HepG2 (cell line): Measurements from ENCODE around the gene MAST1. TPM values are rescaled to one million over a fixed set of nuclear protein-coding genes. Genes with fewer than 3 reads are reported as not detected.

Experiments used
- ATAC-seq: fragments of 200-7000 bp; cut with Tn5 transposase; 3 replicates; pipeline ENCODE4 v1.9.1; 2020; ENCODE audit warnings: mild to moderate bottlenecking, moderate library complexity
- BruUV-seq: library from RNA; stranded (reverse); fragments of 400-500 nt; replicated peaks from 2 replicates; lab custom pipeline; 2021; lab: Mats Ljungman, UMichigan
- CTCF ChIA-PET: fragments of 300-600 bp; formaldehyde crosslinking; extraction: SDS; loops from one replicate; lab custom pipeline; 2021; ENCODE audit warnings: low total read pairs, inconsistent platforms, low intra/inter-chr PET ratio; lab: Yijun Ruan, JAX
- POLR2A ChIA-PET: fragments of 350-600 bp; sonication (Branson Sonifier 250); formaldehyde crosslinking; loops from one replicate; lab custom pipeline; 2020; ENCODE audit warnings: antibody characterized with exemption, inconsistent platforms; lab: Yijun Ruan, JAX
- DNase-seq: peaks from one replicate; pipeline ENCODE4 v3.0.0-alpha.2; 2015; ENCODE audit warnings: low spot score
- FAIRE-seq: peaks from 3 replicates; lab custom pipeline; 2011; peaks lifted over from hg19 to GRCh38; lab: Jason Lieb, UNC
- H2AFZ ChIP-seq: one replicate; pipeline ENCODE4 v1.6.1; 2011; ENCODE audit warnings: low read length, inconsistent platforms
- H3K27ac ChIP-seq: fragments of 300-600 bp; 3 replicates; pipeline ENCODE4 v1.8.0; 2011; ENCODE audit warnings: mixed run types, mild to moderate bottlenecking, mixed read lengths, low read length, inconsistent platforms; ENCODE audit not compliant: insufficient read depth; ENCODE audit errors: extremely low read length
- H3K27me3 ChIP-seq, 2 experiments: fragments of 200-600 bp in 1 of 2; 2 replicates in 1 of 2; 3 replicates in 1 of 2; pipeline versions ENCODE4 v1.6.0 to v1.8.0; 2011; ENCODE audit warnings: low read length in 2 of 2, mild to moderate bottlenecking in 2 of 2, moderate library complexity in 2 of 2, inconsistent platforms in 1 of 2; ENCODE audit not compliant: insufficient read depth in 2 of 2, control insufficient read depth in 1 of 2
- H3K36me3 ChIP-seq, 2 experiments: fragments of 200-600 bp in 1 of 2; replicated peaks in 1 of 2; 2 replicates in 1 of 2; 3 replicates in 1 of 2; pipeline versions ENCODE4 v1.5.1 to v1.8.0; 2011; ENCODE audit warnings: low read length in 2 of 2, inconsistent platforms in 1 of 2; ENCODE audit not compliant: insufficient read depth in 2 of 2, control insufficient read depth in 1 of 2
- H3K4me1 ChIP-seq: 2 replicates; pipeline ENCODE4 v1.5.1; 2012; ENCODE audit warnings: low read length, inconsistent platforms; ENCODE audit not compliant: insufficient read depth
- H3K4me2 ChIP-seq: 2 replicates; pipeline ENCODE4 v1.6.0; 2011; ENCODE audit warnings: low read depth, low read length, inconsistent platforms
- H3K4me3 ChIP-seq, 3 experiments: fragments of 200-600 bp in 1 of 3; sonication (generic), shearing (Covaris generic) in 1 of 3; replicated peaks in 1 of 3; 2 replicates each; pipeline ENCODE4 v1.5.1; 2011 to 2016; ENCODE audit warnings: low read length in 3 of 3, inconsistent platforms in 2 of 3, low read depth in 2 of 3, mild to moderate bottlenecking in 2 of 3, control low read depth in 1 of 3, mixed read lengths in 1 of 3; ENCODE audit not compliant: insufficient read depth in 1 of 3
- H3K79me2 ChIP-seq: one replicate; pipeline ENCODE4 v1.6.1; 2011; ENCODE audit warnings: low read length, inconsistent platforms; ENCODE audit not compliant: insufficient read depth
- H3K9ac ChIP-seq: 2 replicates; pipeline ENCODE4 v1.6.0; 2011; ENCODE audit warnings: mild to moderate bottlenecking, low read depth, low read length, inconsistent platforms; ENCODE audit not compliant: insufficient read depth
- H3K9me3 ChIP-seq: 2 replicates; pipeline ENCODE4 v1.5.1; 2012; ENCODE audit warnings: mild to moderate bottlenecking, low read length
- H4K20me1 ChIP-seq: 2 replicates; pipeline ENCODE4 v1.6.0; 2011; ENCODE audit warnings: inconsistent platforms, mild to moderate bottlenecking, low read length, moderate library complexity; ENCODE audit not compliant: insufficient read depth
- AGO1 ChIP-seq: fragments of 200-400 bp; formaldehyde crosslinking; IDR thresholded peaks from 2 replicates; pipeline ENCODE4 v1.6.1; 2017; ENCODE audit warnings: mild to moderate bottlenecking, low read depth, low read length, moderate library complexity; ENCODE audit not compliant: poor library complexity, severe bottlenecking
- CBX1 ChIP-seq: IDR thresholded peaks from one replicate; pipeline ENCODE4 v1.6.1; 2016; ENCODE audit warnings: antibody characterized with exemption, low read depth
- GTF2F1 ChIP-seq: fragments of 150-350 bp; IDR thresholded peaks from 2 replicates; pipeline ENCODE4 v1.6.1; 2014; ENCODE audit warnings: low read length
- HDAC6 ChIP-seq: fragments of 200-600 bp; sonication (generic); IDR thresholded peaks from 2 replicates; pipeline ENCODE4 v1.7.0; 2017; ENCODE audit warnings: mild to moderate bottlenecking, antibody characterized with exemption, low read length, low read depth
- NONO ChIP-seq, 2 experiments: fragments of 450-650 bp in 1 of 2; sonication (generic) in 1 of 2; formaldehyde crosslinking in 1 of 2; IDR thresholded peaks in 1 of 2; conservative IDR thresholded peaks in 1 of 2; 2 replicates each; pipeline versions ENCODE4 v1.6.1 to v1.8.0; 2017 to 2022; ENCODE audit warnings: mild to moderate bottlenecking in 1 of 2, missing genetic modification reagents in 1 of 2, moderate library complexity in 1 of 2
- STAG1 ChIP-seq: sonication (generic); formaldehyde crosslinking; IDR thresholded peaks from 2 replicates; pipeline ENCODE4 v1.4.0; 2020; ENCODE audit warnings: missing genetic modification reagents
- TP53 ChIP-seq: sonication (generic); formaldehyde crosslinking; conservative IDR thresholded peaks from 2 replicates; pipeline ENCODE4 v1.4.0; 2020; ENCODE audit warnings: missing genetic modification reagents
- ZBTB40 ChIP-seq, 2 experiments: fragments of 450-650 bp in 1 of 2; sonication (generic) in 1 of 2; formaldehyde crosslinking in 1 of 2; IDR thresholded peaks; 2 replicates each; pipeline versions ENCODE4 v1.6.1 to v1.8.0; 2016 to 2022; ENCODE audit warnings: antibody characterized with exemption in 1 of 2, mild to moderate bottlenecking in 1 of 2, missing genetic modification reagents in 1 of 2
- ZMAT3 ChIP-seq: sonication (generic); formaldehyde crosslinking; conservative IDR thresholded peaks from 2 replicates; pipeline ENCODE4 v1.7.0; 2021; ENCODE audit warnings: missing genetic modification reagents
- ZNF761 ChIP-seq: sonication (generic); formaldehyde crosslinking; conservative IDR thresholded peaks from 2 replicates; pipeline ENCODE4 v1.4.0; 2020; ENCODE audit warnings: mild to moderate bottlenecking, missing genetic modification reagents
- WGBS: methylation state at CpG from one replicate; pipeline ENCODE4 v1.1.6; 2017; ENCODE audit warnings: low lambda C conversion rate; 5-methylcytosine and 5-hydroxymethylcytosine counted together
- in situ Hi-C: cut with HindIII; loops from 2 replicates; pipeline ENCODE4 v1.10.0; 2017; ENCODE audit warnings: low pct_unique_long_range_greater_than_20kb; ENCODE audit not compliant: extremely low pct_ligation_motif_present
- intact Hi-C: fragments of 100-400 bp; cut with micrococcal nuclease; formaldehyde crosslinking; loops from one replicate; pipeline ENCODE4 v1.10.0; 2022; ENCODE audit not compliant: unreplicated experiment
- polyA plus RNA-seq, 8 experiments: library from polyadenylated mRNA; depleted of rRNA in 3 of 8; stranded (reverse) in 7 of 8; unstranded in 1 of 8; fragments of >200 nt; fragmentation: Illumina TruSeq in 4 of 8; extraction: Trizol in 4 of 8; gene quantifications; 2 replicates each; pipeline versions ENCODE4 v1.2.1 to v1.2.3, GENCODE V29; 2011 to 2016; ENCODE audit warnings: low read depth in 4 of 8, missing spikeins in 1 of 8, mixed read lengths in 1 of 8; ENCODE audit not compliant: insufficient read depth in 1 of 8
- total RNA-seq, 5 experiments: library from RNA; depleted of rRNA; stranded (reverse); fragments of >200 nt; fragmentation: Illumina TruSeq; extraction: Trizol; gene quantifications; 2 replicates each; pipeline ENCODE4 v1.2.3, GENCODE V29; 2016; ENCODE audit warnings: low read depth in 1 of 5
- TF ChIP-seq, protein P1 (sequence below): sonication (generic); formaldehyde crosslinking; IDR thresholded peaks from 2 replicates; pipeline ENCODE4 v1.4.0; 2020; ENCODE audit warnings: missing genetic modification reagents

The MAST1 gene
- total and polyA plus RNA-seq, 2 of the 13 experiments (the other 11 are each of a cell fraction or from before 2014, with no cell fraction given) = 0.73 to 4.7 TPM

DNA sequence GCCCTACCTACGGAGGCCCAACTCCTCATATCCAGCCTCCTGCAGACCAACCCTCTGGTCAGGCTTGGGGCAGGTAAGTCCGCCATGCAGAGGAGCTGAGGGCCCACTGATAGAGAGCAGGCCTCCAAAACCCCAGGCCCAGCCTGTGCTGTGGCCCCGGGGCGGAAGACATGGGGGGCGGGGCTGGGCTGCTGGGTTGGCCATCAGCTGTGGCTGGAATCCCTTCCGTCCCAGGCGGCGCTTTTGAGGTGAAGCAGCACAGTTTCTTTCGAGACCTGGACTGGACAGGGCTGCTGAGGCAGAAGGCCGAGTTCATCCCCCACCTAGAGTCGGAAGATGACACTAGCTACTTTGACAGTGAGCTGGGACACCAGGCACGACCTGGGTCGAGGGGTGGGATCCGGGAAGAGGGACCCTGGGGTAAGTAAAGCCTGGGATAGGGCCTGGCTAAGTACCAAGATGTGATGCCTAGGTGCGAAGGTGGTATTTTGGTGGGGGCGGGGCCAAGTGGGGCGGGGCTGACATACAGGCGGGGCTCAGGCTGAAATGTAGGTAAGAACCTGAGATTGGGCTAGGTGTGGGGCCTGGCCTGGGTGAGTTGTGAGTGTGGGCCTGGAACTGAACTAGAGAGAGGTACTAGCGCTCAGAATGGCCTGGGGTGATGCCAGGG, 27.6 kb downstream of the MAST1 start:
- H3K9ac ChIP-seq = no peak overlapping the region
- H3K9me3 ChIP-seq = no peaks in the 10 kb centered on the region
- intact Hi-C loops = no loop called here
- BruUV-seq = no TSS peak
- no peak overlapping the region for H3K4me2 ChIP-seq
- CTCF ChIA-PET = interaction anchor here (2.0 kb wide), 1 partner anchor 99 kb away, joined by 7 read pairs; no protein-coding TSS in a partner anchor
- H3K4me3 ChIP-seq = no peak overlapping the region
- no peaks in the 10 kb centered on the region for H3K27me3 ChIP-seq
- H3K36me3 ChIP-seq = no peaks in the 10 kb centered on the region
- no peak overlapping the region for H3K27ac ChIP-seq
- peak; percentile 20 for ATAC-seq
- in situ Hi-C loops = no loop called here
- peaks cover 19% of the 10 kb centered on the region for H3K4me1 ChIP-seq
- no peaks in the 10 kb centered on the region for H4K20me1 ChIP-seq
- POLR2A ChIA-PET = interaction anchor here (1.4 kb wide), 1 partner anchor 25 kb away, joined by 15 read pairs; the partner anchor contains the start of gene GCDH
- no peak for DNase-seq
- H2AFZ ChIP-seq = no peak overlapping the region
- no peaks in the 10 kb centered on the region for H3K79me2 ChIP-seq
- no peak for FAIRE-seq
- 84% methylated on average over 10 of the region's 19 CpGs for WGBS
- TF ChIP-seq, protein P1, sequence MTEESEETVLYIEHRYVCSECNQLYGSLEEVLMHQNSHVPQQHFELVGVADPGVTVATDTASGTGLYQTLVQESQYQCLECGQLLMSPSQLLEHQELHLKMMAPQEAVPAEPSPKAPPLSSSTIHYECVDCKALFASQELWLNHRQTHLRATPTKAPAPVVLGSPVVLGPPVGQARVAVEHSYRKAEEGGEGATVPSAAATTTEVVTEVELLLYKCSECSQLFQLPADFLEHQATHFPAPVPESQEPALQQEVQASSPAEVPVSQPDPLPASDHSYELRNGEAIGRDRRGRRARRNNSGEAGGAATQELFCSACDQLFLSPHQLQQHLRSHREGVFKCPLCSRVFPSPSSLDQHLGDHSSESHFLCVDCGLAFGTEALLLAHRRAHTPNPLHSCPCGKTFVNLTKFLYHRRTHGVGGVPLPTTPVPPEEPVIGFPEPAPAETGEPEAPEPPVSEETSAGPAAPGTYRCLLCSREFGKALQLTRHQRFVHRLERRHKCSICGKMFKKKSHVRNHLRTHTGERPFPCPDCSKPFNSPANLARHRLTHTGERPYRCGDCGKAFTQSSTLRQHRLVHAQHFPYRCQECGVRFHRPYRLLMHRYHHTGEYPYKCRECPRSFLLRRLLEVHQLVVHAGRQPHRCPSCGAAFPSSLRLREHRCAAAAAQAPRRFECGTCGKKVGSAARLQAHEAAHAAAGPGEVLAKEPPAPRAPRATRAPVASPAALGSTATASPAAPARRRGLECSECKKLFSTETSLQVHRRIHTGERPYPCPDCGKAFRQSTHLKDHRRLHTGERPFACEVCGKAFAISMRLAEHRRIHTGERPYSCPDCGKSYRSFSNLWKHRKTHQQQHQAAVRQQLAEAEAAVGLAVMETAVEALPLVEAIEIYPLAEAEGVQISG = no peak
- TF ChIP-seq AGO1 = no peak
- TF ChIP-seq ZNF761 = no peak
- no peak for TF ChIP-seq NONO (IDR thresholded peaks at IDR 0.05)
- no peak for TF ChIP-seq NONO (CRISPR knock-in tag; conservative IDR thresholded peaks at IDR 0.05)
- TF ChIP-seq ZMAT3 (CRISPR knock-in tag) = no peak
- TF ChIP-seq GTF2F1 = no peak
- TF ChIP-seq STAG1 (CRISPR knock-in tag) = no peak
- no peak for TF ChIP-seq ZBTB40 (IDR thresholded peaks at IDR 0.05)
- no peak for TF ChIP-seq ZBTB40 (CRISPR knock-in tag; IDR thresholded peaks at IDR 0.05)
- TF ChIP-seq HDAC6 = no peak
- TF ChIP-seq CBX1 = no peak
- no peak for TF ChIP-seq TP53 (CRISPR knock-in tag)
